Measurements from ENCODE around the gene KIF18B.

Gene KIF18B

DNA sequence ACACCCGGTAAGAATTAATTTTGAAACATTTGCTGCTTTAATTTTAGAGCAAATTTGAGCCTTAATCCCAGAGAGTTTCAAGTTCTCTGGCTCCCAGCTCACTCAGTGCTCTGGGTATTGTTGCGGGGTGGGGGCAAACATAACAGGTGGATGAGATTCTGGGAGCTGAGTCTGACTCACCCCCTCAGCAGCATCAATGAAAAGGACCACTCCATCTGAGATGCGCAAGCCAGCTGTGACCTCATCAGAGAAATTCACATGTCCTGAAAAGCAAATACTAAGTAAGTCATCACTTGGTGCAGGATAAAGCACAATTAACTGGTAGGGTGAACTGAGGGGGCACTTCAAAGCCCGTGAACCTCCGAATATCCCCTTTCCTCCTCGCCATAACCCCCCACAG, 68.2 kb downstream of the KIF18B start:
- in situ Hi-C loops (cut with MboI; ENCODE audit: low pct_unique_long_range_greater_than_20kb, low sequenced_read_pairs, unreplicated experiment) = no loop called here
- TF ChIP-seq, protein P1, sequence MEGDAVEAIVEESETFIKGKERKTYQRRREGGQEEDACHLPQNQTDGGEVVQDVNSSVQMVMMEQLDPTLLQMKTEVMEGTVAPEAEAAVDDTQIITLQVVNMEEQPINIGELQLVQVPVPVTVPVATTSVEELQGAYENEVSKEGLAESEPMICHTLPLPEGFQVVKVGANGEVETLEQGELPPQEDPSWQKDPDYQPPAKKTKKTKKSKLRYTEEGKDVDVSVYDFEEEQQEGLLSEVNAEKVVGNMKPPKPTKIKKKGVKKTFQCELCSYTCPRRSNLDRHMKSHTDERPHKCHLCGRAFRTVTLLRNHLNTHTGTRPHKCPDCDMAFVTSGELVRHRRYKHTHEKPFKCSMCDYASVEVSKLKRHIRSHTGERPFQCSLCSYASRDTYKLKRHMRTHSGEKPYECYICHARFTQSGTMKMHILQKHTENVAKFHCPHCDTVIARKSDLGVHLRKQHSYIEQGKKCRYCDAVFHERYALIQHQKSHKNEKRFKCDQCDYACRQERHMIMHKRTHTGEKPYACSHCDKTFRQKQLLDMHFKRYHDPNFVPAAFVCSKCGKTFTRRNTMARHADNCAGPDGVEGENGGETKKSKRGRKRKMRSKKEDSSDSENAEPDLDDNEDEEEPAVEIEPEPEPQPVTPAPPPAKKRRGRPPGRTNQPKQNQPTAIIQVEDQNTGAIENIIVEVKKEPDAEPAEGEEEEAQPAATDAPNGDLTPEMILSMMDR (IDR thresholded peaks at IDR 0.05; ENCODE audit: extremely low read depth, insufficient read depth, missing control alignments) = no peak
- DNase-seq (ENCODE audit: low spot score) = no peak

DNA sequence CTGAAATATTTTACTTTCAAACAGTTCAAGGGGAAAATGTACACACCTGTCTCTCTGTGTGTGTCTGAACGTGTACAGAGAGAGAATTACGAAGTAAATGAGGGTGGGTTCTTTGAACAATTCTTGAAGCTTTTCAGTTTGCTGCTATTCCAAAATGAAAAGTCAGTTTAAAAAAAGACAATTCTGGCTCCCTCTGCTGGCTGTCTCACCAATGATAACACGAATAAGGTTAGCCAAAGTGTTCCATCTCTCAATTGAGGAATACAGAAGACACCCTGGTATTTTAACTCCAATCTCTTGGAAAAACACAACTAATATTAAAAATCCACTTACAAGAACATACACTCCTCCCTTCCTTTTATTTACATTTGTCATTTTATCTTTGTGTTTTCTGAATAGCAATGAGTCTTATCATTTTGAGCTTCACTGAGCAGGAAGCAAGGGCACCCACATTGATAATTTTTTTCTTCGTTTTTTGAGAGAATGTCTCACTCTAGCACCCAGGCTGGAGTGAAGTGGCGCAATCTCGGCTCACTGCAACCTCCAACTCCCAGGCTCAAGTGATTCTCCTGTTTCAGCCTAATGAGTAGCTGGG, 68.8 kb downstream of the KIF18B start:
- DNase-seq (ENCODE audit: low spot score) = peak; percentile 43

DNA sequence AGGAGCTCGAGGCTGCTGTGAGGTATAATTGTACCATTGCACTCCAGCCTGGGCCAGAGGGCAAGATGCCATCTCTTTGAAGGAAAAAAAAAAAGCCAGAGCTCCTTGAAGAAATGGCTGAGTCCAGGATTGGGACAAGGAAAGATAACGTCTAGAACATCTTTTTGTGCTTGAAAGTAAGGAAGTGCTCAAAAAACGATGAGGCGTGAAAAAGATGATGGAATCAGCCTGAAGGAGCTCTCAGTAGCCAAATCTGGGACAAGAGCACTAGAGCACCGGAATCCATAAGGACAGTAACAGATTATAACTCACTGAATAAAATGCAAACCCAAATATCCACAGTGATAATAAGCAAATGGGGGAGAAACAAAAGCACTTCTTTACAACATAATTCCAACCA, 70.5 kb downstream of the KIF18B start:
- DNase-seq (ENCODE audit: low spot score) = no peak
- in situ Hi-C loops (cut with MboI; ENCODE audit: low pct_unique_long_range_greater_than_20kb, low sequenced_read_pairs, unreplicated experiment) = no loop called here
- TF ChIP-seq, protein P1 (IDR thresholded peaks at IDR 0.05; ENCODE audit: extremely low read depth, insufficient read depth, missing control alignments) = no peak

More for the DNA sequence above, 68.8 kb downstream of the KIF18B start:
- TF ChIP-seq, protein P1 (IDR thresholded peaks at IDR 0.05; ENCODE audit: extremely low read depth, insufficient read depth, missing control alignments) = peak; percentile 57
- in situ Hi-C loops (cut with MboI; ENCODE audit: low pct_unique_long_range_greater_than_20kb, low sequenced_read_pairs, unreplicated experiment) = no loop called here

DNA sequence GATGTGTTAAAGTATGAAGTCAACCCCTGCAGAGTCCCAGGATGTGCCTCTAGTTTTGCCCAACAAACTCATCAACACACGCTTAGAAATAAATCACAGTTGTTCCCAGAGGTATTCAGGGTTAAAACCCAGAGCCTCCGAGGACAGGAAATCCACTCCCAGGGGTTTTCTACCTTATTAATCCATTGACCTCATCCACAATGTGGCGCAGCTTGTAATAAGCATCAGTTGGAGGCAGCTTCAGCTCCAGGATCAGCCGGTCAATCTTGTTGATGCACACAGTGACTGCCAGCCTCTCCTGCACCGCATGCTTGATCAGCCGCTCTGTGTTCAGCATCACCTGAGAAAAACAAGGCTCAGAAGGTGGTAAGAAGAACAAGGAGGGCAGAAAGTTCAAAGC, 71.8 kb downstream of the KIF18B start:
- in situ Hi-C loops (cut with MboI; ENCODE audit: low pct_unique_long_range_greater_than_20kb, low sequenced_read_pairs, unreplicated experiment) = no loop called here
- no peak for DNase-seq (ENCODE audit: low spot score)
- TF ChIP-seq, protein P1 (IDR thresholded peaks at IDR 0.05; ENCODE audit: extremely low read depth, insufficient read depth, missing control alignments) = no peak
